T-cell (primary cell): ENCODE data around the gene BICC1. TPM values are rescaled to one million over a fixed set of nuclear protein-coding genes. Genes with fewer than 3 reads are reported as not detected.

Source experiments
- ATAC-seq, 4 experiments: fragments of 200-7000 bp in 3 of 4; fragments of 150-1000 bp in 1 of 4; cut with Tn5 transposase; replicated peaks in 1 of 4; 1 replicate in 3 of 4; 2 replicates in 1 of 4; pipeline ENCODE4 v1.10.0; 2021; ENCODE audit warnings: moderate library complexity in 3 of 4, mild to moderate bottlenecking in 2 of 4, moderate number of reproducible peaks in 1 of 4
- CTCF ChIA-PET, 2 donors: fragments of 300-600 bp; sonication (Branson Sonifier 250); formaldehyde crosslinking; loops; one replicate each; lab custom pipeline; 2022; ENCODE audit warnings: antibody characterized with exemption in 2 of 2; lab: Charles Lee
- POLR2A ChIA-PET, 2 donors: fragments of 300-600 bp; sonication (Branson Sonifier 250); formaldehyde crosslinking; loops; one replicate each; lab custom pipeline; 2022; ENCODE audit warnings: antibody characterized with exemption in 2 of 2; lab: Charles Lee
- DNase-seq, 35 experiments: peaks; one replicate each; pipeline versions ENCODE4 v3.0.0 to v3.0.0-alpha.2; 2013 to 2023
- H3K27ac ChIP-seq: one replicate; pipeline ENCODE4 v1.5.1; 2013; ENCODE audit warnings: low read length
- H3K27me3 ChIP-seq, 2 experiments: replicated peaks in 1 of 2; 1 replicate in 1 of 2; 2 replicates in 1 of 2; pipeline versions ENCODE4 v1.6.1 to v1.7.0; 2013; ENCODE audit warnings: low read length in 1 of 2, mixed read lengths in 1 of 2; ENCODE audit not compliant: control insufficient read depth in 2 of 2, insufficient read depth in 2 of 2; ENCODE audit errors: extremely low read depth in 1 of 2
- H3K36me3 ChIP-seq, 2 donors: 1 replicate in 1 of 2; 2 replicates in 1 of 2; pipeline versions ENCODE4 v1.6.1 to v1.7.0; 2013; ENCODE audit warnings: low read length in 1 of 2; ENCODE audit not compliant: control insufficient read depth in 2 of 2, insufficient read depth in 1 of 2; ENCODE audit errors: extremely low read depth in 1 of 2
- H3K4me1 ChIP-seq, 2 experiments: 1 replicate in 1 of 2; 2 replicates in 1 of 2; pipeline versions ENCODE4 v1.6.1 to v1.7.0; 2013; ENCODE audit warnings: low read length in 2 of 2, mixed read lengths in 1 of 2; ENCODE audit not compliant: insufficient read depth in 2 of 2, control insufficient read depth in 1 of 2; ENCODE audit errors: extremely low read depth in 1 of 2
- H3K4me3 ChIP-seq, 2 donors: 1 replicate in 1 of 2; 2 replicates in 1 of 2; pipeline versions ENCODE4 v1.5.1 to v1.7.0; 2013; ENCODE audit warnings: mild to moderate bottlenecking in 2 of 2, low read length in 1 of 2, moderate library complexity in 1 of 2; ENCODE audit not compliant: control insufficient read depth in 1 of 2; ENCODE audit errors: extremely low read depth in 1 of 2
- H3K9me3 ChIP-seq: 2 replicates; pipeline ENCODE4 v1.7.0; 2013
- H3K27ac Mint-ChIP-seq, 2 donors: one replicate each; pipeline ENCODE4 v1.8.0; 2020 to 2021; ENCODE audit warnings: mild to moderate bottlenecking in 2 of 2, mixed read lengths in 2 of 2
- H3K27me3 Mint-ChIP-seq, 2 donors: one replicate each; pipeline ENCODE4 v1.8.0; 2021 to 2022; ENCODE audit warnings: mixed read lengths in 2 of 2
- H3K36me3 Mint-ChIP-seq: one replicate; pipeline ENCODE4 v1.8.0; 2021; ENCODE audit warnings: mixed read lengths
- H3K4me1 Mint-ChIP-seq, 3 donors: one replicate each; pipeline ENCODE4 v1.8.0; 2020 to 2022; ENCODE audit warnings: mixed read lengths in 3 of 3, mild to moderate bottlenecking in 1 of 3
- H3K4me3 Mint-ChIP-seq, 3 donors: one replicate each; pipeline ENCODE4 v1.8.0; 2020 to 2022; ENCODE audit warnings: mild to moderate bottlenecking in 3 of 3, mixed read lengths in 3 of 3, moderate library complexity in 3 of 3
- H3K9me3 Mint-ChIP-seq, 3 donors: one replicate each; pipeline ENCODE4 v1.8.0; 2020 to 2022; ENCODE audit warnings: mixed read lengths in 3 of 3
- WGBS: methylation state at CpG from one replicate; pipeline ENCODE4 v1.1.5; 2013; ENCODE audit warnings: missing lambda C conversion rate; ENCODE audit not compliant: insufficient coverage; 5-methylcytosine and 5-hydroxymethylcytosine counted together
- total RNA-seq, 35 experiments: library from RNA in 6 of 35; stranded (reverse) in 6 of 35; fragments of 120-200 nt in 1 of 35; gene quantifications; one replicate each; pipeline versions ENCODE4 v1.2.1 to v1.2.4 and lab custom pipeline; 2013 to 2026

Gene BICC1
- total RNA-seq, 5 donors from 2014 or later (not counting 1 experiment from before 2014, with no cell fraction given): 0.06 to 0.09 (median 0.07) TPM; not detected in 2

DNA sequence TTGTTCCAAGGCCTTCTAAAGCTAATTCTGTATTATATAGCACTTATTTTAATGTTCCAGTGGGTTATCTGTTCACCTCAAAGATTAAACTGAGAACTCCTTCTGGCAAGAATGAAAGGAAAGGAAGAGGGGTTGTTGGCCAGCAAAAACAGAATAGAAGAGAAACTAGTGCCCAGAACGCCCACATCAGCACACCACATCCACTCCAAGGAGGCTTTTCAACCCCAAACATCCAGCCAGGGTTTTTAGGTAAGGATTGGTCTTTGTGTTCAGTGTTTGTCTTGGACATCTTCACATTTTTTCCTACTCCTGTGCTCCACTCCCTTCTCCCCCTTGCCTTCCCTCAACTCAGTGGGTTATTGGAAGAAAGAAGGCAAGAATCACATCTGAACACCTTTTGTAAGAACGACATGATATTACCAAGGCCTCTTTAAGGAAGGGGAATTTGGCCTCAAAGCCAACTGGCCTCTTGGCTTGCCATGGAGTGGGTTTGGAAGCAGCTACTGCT, 55.8 kb downstream of the BICC1 start:
- ATAC-seq (no peak), DNase-seq (no peak)
- WGBS: no CpG with 5 or more reads among the region's 2 CpGs
- H3K9me3 ChIP-seq: no peaks in the 10 kb centered on the region
- H3K36me3 ChIP-seq: no peaks in the 10 kb centered on the region
- Mint-ChIP-seq H3K27ac (no peak overlapping the region), H3K36me3 (no peaks in the 10 kb centered on the region), H3K4me3 (no peak overlapping the region), H3K27me3 (no peaks in the 10 kb centered on the region), H3K9me3 (peaks cover 4 to 13% (median 10%) of the 10 kb centered on the region in 3 donors), H3K4me1 (no peaks in the 10 kb centered on the region)
- no peaks in the 10 kb centered on the region for H3K4me1 ChIP-seq
- ChIA-PET POLR2A (no interaction called here), CTCF (interaction anchor here in 1 of 2 donors (0.6 kb wide), 1 partner anchor 26 kb away, joined by 3 read pairs; no protein-coding TSS in a partner anchor)
- H3K27ac ChIP-seq: no peak overlapping the region
- no peaks in the 10 kb centered on the region for H3K27me3 ChIP-seq
- H3K4me3 ChIP-seq: no peak overlapping the region

- no peaks in the 10 kb centered on the region for H3K9me3 ChIP-seq
- H3K27me3 ChIP-seq: no peaks in the 10 kb centered on the region
- ATAC-seq (no peak), DNase-seq (no peak)
- no peak overlapping the region for H3K27ac ChIP-seq
- H3K4me3 ChIP-seq: no peak overlapping the region
- ChIA-PET POLR2A (no interaction called here), CTCF (no interaction called here)
- H3K4me1 ChIP-seq: no peaks in the 10 kb centered on the region
- Mint-ChIP-seq H3K4me3 (no peak overlapping the region), H3K4me1 (no peaks in the 10 kb centered on the region), H3K27ac (no peak overlapping the region), H3K27me3 (peaks cover 0 to 3% of the 10 kb centered on the region in 2 donors), H3K36me3 (no peaks in the 10 kb centered on the region), H3K9me3 (peaks cover 4 to 9% (median 8%) of the 10 kb centered on the region in 3 donors)
- no CpG with 5 or more reads among the region's 1 CpG for WGBS
- no peaks in the 10 kb centered on the region for H3K36me3 ChIP-seq
These were observed 57.6 kb downstream of the BICC1 start for GRCh38 chr10:58570307-58570723.

DNA sequence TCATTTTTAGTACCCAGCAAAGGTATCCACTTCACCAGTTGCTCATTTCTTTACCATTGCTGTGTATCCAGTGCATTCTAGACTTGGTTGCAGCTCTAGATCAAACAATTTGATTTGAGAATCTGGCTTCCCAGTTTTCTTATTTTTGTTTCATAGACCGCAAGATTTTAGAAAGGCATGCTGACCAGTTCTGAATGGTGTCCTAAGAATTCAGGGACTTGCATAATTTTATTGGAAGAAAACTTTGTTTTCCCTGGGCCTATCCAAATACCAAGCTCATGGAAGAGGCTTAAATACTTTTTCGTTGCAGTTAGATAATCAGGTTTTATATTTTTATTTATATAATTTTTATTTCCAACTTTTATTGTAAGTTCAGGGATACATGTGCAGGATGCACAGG, 58.3 kb downstream of the BICC1 start:
- H3K27ac ChIP-seq: no peak overlapping the region
- H3K36me3 ChIP-seq: no peaks in the 10 kb centered on the region
- no peaks in the 10 kb centered on the region for H3K27me3 ChIP-seq
- no peak for ATAC-seq
- no peak for DNase-seq
- Mint-ChIP-seq H3K36me3 (no peaks in the 10 kb centered on the region), H3K27me3 (peaks cover 0 to 3% of the 10 kb centered on the region in 2 donors), H3K27ac (no peak overlapping the region), H3K4me3 (no peak overlapping the region), H3K9me3 (peaks cover 4 to 9% (median 8%) of the 10 kb centered on the region in 3 donors), H3K4me1 (no peaks in the 10 kb centered on the region)
- H3K4me1 ChIP-seq: no peaks in the 10 kb centered on the region
- POLR2A ChIA-PET: no interaction called here
- CTCF ChIA-PET: no interaction called here
- 100% methylated on average over 1 of the region's 2 CpGs for WGBS
- H3K4me3 ChIP-seq: no peak overlapping the region
- H3K9me3 ChIP-seq: no peaks in the 10 kb centered on the region

DNA sequence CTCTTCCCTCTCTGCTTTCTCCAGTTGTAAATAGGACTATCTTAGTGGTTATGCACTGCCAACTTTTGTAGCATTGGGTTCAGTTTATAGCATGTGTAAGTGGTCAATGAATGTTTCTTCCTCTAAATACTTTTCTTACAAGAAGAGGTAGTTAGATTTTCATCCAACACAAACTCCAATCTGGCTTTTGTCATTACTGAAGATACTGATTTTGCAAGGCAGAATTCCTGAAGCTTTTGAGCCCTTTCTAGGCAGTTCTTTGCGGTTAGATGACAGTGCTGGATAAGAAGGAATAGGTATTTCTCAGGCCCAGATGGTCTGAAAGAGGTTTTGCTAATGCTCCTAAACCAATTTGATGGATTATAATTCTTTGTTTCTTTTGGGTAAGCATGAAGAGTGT, 60.5 kb downstream of the BICC1 start:
- DNase-seq: no peak
- Mint-ChIP-seq H3K4me3 (no peak overlapping the region), H3K9me3 (peaks cover 4 to 9% (median 8%) of the 10 kb centered on the region in 3 donors), H3K27me3 (peaks cover 0 to 3% of the 10 kb centered on the region in 2 donors), H3K4me1 (no peaks in the 10 kb centered on the region), H3K36me3 (no peaks in the 10 kb centered on the region), H3K27ac (no peak overlapping the region)
- no peaks in the 10 kb centered on the region for H3K36me3 ChIP-seq
- no peak for ATAC-seq
- no peak overlapping the region for H3K4me3 ChIP-seq
- 86% methylated on average over 1 of the region's 1 CpG for WGBS
- ChIA-PET POLR2A (no interaction called here), CTCF (no interaction called here)
- no peaks in the 10 kb centered on the region for H3K4me1 ChIP-seq
- no peak overlapping the region for H3K27ac ChIP-seq
- no peaks in the 10 kb centered on the region for H3K27me3 ChIP-seq
- no peaks in the 10 kb centered on the region for H3K9me3 ChIP-seq

- ChIA-PET POLR2A (no interaction called here), CTCF (no interaction called here)
- H3K4me3 ChIP-seq: no peak overlapping the region
- no peaks in the 10 kb centered on the region for H3K27me3 ChIP-seq
- no peaks in the 10 kb centered on the region for H3K36me3 ChIP-seq
- peaks cover 0 to 3% of the 10 kb centered on the region in 2 donors for H3K27me3 Mint-ChIP-seq
- DNase-seq (no peak), ATAC-seq (no peak)
- H3K4me1 Mint-ChIP-seq: no peaks in the 10 kb centered on the region
- no CpG with 5 or more reads among the region's 1 CpG for WGBS
- H3K4me3 Mint-ChIP-seq: no peak overlapping the region
- no peak overlapping the region for H3K27ac Mint-ChIP-seq
- no peaks in the 10 kb centered on the region for H3K36me3 Mint-ChIP-seq
- H3K27ac ChIP-seq: no peak overlapping the region
- peaks cover 4 to 9% (median 8%) of the 10 kb centered on the region in 3 donors for H3K9me3 Mint-ChIP-seq
- H3K4me1 ChIP-seq: no peaks in the 10 kb centered on the region
- H3K9me3 ChIP-seq: no peaks in the 10 kb centered on the region
These were observed 61.4 kb downstream of the BICC1 start for GRCh38 chr10:58574058-58574457.

DNA sequence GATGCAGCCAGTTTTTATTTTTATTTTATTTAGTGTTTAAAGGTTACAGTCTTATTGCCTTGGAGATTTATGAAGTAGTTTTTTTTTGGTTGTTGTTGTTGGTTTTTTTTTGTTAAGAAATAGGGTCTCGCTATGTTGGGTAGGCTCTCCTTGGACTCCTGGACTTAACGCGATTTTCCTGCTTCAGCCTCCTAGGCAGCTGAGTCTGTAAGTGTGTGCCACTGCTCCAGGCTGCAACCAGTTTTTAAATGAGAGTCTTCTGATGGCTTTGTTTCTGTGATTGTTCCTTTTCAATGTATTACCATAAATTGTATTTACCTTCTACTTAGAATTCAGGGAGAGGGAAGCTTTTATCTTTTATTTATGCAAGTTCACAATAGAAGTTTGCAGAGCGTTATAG, 62.8 kb downstream of the BICC1 start:
- Mint-ChIP-seq H3K9me3 (peaks cover 4 to 5% (median 4%) of the 10 kb centered on the region in 3 donors), H3K4me1 (no peaks in the 10 kb centered on the region), H3K27ac (no peak overlapping the region), H3K27me3 (peaks cover 0 to 3% of the 10 kb centered on the region in 2 donors), H3K4me3 (no peak overlapping the region), H3K36me3 (no peaks in the 10 kb centered on the region)
- H3K9me3 ChIP-seq: no peaks in the 10 kb centered on the region
- POLR2A ChIA-PET: no interaction called here
- DNase-seq (no peak), ATAC-seq (no peak)
- no peak overlapping the region for H3K27ac ChIP-seq
- no peak overlapping the region for H3K4me3 ChIP-seq
- H3K4me1 ChIP-seq: no peaks in the 10 kb centered on the region
- CTCF ChIA-PET: no interaction called here
- no peaks in the 10 kb centered on the region for H3K36me3 ChIP-seq
- no peaks in the 10 kb centered on the region for H3K27me3 ChIP-seq
- WGBS: no CpG with 5 or more reads among the region's 4 CpGs
